Stimulated activated CD4-positive, alpha-beta T cell treated with anti-CD3 and anti-CD28 coated beads, Interleukin-1b, Interleukin-23, amount 100 ng/mL, for 48 hours (primary cell): Measurements from ENCODE around the gene SUN1.
"Not testable (repeated sequence)": the region's sequence is repeated elsewhere in the genome, so short reads cannot be mapped to it uniquely, and the experiment has no call there.

Experiments
- DNase-seq: peaks from one replicate; pipeline ENCODE4 v3.0.0-alpha.2; 2020

Gene SUN1

DNA sequence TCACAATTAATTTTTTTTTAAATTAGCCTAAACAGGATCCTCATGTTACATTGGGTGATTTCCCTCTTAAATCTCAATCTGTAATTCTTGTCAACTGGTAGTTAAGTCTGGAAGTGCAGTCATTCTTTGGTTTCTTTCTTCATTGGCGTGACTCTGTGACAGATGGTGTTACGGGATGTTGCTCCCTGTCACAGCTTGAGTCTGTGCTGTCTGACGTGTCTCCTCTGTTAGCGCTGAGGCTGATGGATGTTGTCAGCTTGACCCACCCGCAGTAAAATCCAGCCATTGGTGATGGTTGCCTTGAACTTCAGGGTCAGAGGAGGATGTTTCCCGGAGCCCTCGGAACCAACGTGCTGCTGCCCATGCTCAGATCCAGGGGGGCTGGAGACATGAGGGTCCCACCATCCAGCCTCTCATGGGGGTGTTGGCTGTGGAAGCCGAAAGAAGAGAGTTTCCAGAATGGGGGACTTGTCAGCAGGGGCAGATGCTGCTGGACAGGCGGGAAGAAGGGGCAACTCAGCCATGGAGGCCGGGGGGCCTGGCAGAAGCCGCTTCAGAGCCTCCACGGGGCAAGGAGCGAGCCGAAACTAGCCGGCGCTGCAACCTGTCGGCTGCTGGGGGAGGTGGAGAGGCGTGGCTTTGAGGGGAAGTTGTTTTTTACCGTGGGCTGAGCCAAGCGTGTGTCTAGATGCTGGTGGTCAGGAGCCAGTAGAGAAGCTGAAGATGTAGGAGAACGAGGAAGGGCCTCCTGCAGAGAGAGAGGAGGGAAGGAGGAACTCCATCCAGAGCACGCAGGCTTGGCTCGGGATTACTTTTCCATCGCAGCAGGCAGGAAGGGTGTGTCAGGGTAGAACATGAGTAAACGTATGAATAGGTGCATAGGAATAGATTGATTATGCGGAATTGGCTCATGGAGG lies 3.5 kb downstream of the SUN1 start:
- no peak for DNase-seq

DNA sequence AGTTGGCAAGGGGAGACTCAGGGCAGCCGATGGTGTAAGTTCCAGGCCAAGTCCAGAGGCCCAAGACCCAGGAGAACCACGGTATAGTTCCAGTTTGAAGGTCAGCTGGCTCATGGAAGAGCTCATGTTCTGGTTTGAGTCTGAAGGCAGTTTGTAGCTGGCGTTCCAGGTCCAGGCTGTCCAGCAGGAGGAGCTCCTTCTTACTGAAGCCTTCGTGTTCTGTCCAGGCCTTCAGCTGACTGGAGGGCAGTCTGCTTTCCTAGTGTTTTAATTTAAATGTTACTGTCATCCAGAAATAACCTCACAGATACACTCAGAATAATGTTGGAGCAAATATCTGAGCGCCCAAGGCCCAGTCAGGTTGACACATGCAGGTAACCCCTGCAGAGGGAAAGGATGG lies 4.2 kb downstream of the SUN1 start:
- DNase-seq, result no peak

DNA sequence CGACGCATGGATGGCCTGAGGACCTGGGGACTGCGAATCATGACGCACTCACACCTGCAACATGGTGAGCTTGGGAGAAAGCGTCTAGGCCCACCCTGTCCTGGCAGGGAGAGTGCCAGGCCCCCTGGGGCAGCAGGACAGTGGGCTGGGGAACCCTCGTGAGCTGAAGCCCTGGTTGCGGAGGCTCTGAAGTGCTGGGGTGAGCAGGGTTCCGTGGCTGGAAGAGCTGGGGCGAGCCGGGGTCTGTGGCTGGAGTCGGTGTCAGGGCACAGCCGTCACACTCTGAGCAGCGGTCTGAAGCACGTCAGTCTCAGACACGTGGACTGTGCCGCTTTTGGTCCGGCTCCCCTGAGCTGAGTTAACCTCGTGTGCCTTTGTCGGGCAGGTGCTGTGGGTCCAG lies 4.7 kb downstream of the SUN1 start:
- no peak for DNase-seq

- no peak for DNase-seq
Measured at GRCh38 chr7:840001-840600, 7.8 kb downstream of the SUN1 start.

- no peak for DNase-seq
Measured at GRCh38 chr7:841943-842342, 9.7 kb downstream of the SUN1 start.

GRCh38 chr7:842431-843031 lies 10.3 kb downstream of the SUN1 start:
- no peak for DNase-seq

DNA sequence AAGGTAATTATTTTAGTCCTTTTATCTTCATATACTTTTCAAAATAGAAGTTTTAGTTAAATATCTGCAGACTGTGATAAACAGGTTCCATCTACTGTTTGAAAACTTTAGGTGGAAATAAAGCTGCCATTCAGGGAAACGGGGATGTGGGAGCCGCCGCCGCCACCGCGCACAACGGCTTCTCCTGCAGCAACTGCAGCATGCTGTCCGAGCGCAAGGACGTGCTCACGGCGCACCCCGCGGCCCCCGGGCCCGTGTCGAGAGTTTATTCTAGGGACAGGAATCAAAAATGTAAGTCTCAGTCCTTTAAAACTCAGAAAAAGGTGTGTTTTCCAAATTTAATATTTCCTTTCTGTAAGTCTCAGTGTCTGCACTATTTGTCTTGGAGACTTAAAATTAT lies 11.0 kb downstream of the SUN1 start:
- no peak for DNase-seq

GRCh38 chr7:844043-844442 lies 11.8 kb downstream of the SUN1 start:
- DNase-seq, result no peak

DNA sequence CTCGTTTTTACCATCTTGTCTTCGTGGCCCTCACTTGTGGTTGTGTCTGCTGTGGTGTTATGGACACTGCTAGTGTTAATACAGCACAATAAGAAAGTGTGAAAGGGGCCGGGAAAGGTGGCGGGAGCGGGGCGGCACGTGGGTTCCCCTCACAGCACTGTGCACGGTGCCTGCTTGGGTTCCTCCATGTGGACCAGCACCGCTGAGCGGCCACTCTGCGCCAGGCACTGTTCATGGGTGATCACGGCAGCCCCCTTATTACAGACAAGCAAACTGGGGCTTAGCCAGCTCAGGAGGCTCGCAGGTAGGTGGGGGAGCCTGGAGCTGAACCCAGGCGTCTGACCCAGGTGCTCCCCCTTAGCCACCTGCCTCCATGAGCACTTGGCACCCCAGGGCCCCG lies 12.2 kb downstream of the SUN1 start:
- DNase-seq, result no peak

GRCh38 chr7:845091-845490 lies 12.8 kb downstream of the SUN1 start:
- no peak for DNase-seq

- no peak for DNase-seq
Measured at GRCh38 chr7:845731-846130, 13.5 kb downstream of the SUN1 start.

DNA sequence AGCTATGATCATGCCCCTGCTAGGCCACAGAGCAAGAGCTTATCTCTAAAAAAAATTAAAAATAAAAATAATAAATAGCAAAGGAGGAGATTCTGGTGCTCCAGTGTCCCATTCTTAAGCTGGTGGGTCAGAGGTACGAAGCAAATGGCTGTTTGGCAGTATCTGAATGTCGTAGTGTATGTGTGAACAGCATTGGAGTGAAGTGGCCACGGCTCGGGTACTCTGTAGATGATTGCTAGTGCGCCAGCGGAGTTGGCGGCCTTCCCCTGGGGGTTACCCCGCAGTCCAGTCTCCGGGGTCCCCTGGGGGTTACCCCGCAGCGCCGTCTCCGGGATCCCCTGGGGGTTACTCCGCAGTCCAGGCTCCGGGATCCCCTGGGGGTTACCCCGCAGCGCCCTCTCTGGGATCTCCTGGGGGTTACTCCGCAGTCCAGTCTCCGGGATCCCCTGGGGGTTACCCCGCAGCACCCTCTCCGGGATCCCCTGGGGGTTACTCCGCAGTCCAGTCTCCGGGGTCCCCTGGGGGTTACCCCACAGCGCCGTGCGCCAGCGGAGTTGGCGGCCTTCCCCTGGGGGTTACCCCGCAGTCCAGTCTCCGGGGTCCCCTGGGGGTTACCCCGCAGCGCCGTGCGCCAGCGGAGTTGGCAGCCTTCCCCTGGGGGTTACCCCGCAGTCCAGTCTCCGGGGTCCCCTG lies 14.8 kb downstream of the SUN1 start:
- DNase-seq, result not testable (repeated sequence)

- DNase-seq, result not testable (repeated sequence)
Measured at GRCh38 chr7:847728-848127, 15.5 kb downstream of the SUN1 start.

DNA sequence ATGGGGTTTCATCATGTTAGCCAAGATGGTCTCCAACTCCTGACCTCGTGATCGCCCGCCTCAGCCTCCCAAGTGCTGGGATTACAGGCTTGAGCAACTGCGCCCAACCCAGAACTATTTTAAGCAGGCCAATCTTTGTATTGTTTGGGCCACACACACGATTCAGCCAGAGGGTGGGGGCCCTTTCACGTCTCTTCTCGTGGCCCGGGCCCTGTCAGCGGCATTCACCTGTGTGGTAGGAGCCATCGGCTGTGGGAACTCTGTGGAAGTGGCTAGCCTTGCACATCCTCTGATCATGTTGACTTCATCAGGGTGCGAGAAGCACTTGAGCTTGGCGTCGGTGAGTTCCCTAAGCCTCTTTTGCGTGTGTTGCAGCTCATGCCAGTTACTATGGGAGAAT lies 16.9 kb downstream of the SUN1 start:
- DNase-seq, result no peak

- no peak for DNase-seq
Measured at GRCh38 chr7:849781-850180, 17.5 kb downstream of the SUN1 start.

GRCh38 chr7:851204-851603 lies 18.9 kb downstream of the SUN1 start:
- no peak for DNase-seq

GRCh38 chr7:853366-854117 lies 21.3 kb downstream of the SUN1 start:
- DNase-seq, result no peak

GRCh38 chr7:854118-854775 lies 22.0 kb downstream of the SUN1 start:
- no peak for DNase-seq

DNA sequence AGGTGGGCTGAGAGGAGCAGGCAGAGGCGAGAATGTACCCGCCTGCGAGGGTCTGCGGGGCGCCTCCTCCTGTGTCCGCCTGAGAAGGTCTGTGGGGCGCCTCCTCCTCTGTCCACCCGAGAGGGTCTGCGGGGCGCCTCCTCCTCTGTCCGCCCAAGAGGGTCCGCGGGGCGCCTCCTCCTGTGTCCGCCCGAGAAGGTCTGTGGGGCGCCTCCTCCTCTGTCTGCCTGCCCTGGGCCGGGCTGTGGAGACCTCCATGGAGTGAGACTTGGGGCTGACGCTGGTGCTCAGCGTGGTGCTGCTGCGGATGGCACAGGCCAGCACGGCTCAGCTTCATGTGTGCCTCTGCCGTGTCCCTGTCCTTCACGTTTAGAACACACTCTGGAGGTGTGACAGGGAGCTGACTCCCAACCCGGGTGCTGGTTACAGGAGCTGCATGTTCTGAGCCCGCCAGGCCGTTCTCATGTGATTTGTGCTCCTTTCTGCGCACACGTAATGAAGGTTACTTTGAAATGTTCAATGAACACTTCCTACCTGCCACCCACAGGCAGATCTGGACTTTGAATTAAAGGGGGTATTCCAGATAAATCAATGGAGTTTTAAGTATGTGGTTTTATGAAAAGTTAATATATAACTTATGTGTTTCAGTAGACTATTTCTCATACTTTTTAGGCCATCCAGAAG lies 23.6 kb downstream of the SUN1 start:
- DNase-seq, result no peak

- DNase-seq, result no peak
Measured at GRCh38 chr7:856444-857095, 24.3 kb downstream of the SUN1 start.

DNA sequence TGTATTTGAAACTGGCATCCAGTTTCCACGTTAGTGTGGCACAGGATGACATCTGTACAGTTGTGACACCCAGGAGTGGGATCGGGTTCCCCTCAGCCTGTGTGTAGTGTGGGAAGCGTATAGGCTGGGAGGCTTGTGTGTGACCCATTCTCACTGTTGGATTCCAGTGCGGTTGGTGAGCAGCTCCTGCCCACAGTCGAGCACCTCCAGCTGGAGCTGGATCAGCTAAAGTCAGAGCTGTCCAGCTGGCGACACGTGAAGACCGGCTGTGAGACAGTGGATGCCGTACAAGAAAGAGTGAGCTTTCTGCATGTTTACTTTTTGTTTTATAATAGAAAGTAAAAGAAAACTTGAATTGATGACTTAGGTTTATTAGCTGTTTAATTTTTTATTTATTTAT lies 25.4 kb downstream of the SUN1 start:
- no peak for DNase-seq
